Measurements from ENCODE around the gene CCDC40. TPM values are rescaled to one million over a fixed set of nuclear protein-coding genes. Genes with fewer than 3 reads are reported as not detected.
A peak's percentile ranks its signal among the peaks of the same experiment; 100 is the strongest.

Gene CCDC40
- total and polyA plus RNA-seq, 2 of the 13 experiments (the other 11 are each of a cell fraction or from before 2014, with no cell fraction given): 4.1 to 5.5 TPM

DNA sequence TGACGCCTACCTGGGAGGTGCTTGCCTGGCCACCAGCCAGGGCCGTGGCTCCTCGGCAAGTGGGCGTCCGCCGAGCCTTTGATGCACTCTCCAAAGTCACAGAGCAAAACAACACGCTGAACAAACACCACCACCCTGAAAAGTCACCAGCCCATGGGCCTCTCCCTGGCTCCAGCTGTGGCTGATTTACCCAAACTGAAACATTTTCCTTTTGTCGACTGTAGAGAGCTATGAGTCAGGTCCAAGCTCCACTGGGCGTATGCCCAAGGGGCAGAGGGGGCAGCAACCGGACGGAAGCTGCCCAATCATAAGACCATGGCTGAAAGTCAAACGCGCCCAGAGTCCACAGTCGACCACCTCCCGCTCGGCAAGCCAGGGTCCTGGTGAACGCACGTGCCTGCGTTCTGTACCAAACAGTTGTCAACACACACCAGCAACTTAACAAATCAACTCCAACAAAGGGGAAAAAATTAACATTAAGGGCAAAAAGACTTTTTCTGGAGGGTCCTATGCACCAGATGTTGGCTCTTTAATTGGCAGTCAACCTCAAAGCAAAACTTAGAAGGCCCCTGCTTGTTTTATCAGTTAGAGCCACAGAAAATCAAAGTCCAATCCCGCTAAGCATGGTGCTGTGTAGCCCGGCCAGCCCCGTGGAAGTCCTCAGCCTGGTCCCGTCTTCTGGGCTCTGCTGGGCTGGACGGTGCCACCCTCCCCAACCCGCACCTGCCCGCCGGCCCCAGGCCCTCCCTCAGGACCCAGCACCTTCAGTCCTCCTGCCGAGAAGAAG is 48.1 kb upstream of the CCDC40 start (continued):
- TF ChIP-seq, protein P1, sequence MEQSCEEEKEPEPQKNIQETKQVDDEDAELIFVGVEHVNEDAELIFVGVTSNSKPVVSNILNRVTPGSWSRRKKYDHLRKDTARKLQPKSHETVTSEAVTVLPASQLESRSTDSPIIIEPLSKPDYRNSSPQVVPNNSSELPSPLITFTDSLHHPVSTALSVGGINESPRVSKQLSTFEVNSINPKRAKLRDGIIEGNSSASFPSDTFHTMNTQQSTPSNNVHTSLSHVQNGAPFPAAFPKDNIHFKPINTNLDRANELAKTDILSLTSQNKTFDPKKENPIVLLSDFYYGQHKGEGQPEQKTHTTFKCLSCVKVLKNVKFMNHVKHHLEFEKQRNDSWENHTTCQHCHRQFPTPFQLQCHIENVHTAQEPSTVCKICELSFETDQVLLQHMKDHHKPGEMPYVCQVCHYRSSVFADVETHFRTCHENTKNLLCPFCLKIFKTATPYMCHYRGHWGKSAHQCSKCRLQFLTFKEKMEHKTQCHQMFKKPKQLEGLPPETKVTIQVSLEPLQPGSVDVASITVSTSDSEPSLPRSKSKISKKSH (CRISPR knock-in tag; IDR thresholded peaks at IDR 0.05; ENCODE audit: borderline replicate concordance): 0 out of 2 replicates have a peak, but pooled peaks have one; percentile 50
- TF ChIP-seq IKZF1 (IDR thresholded peaks at IDR 0.05) (no peak), ZNF180 (CRISPR knock-in tag; IDR thresholded peaks at IDR 0.05; ENCODE audit: borderline replicate concordance, low read depth) (no peak), NPAS2 (CRISPR knock-in tag; IDR thresholded peaks at IDR 0.05; ENCODE audit: borderline replicate concordance) (no peak), BRD4 (CRISPR knock-in tag; IDR thresholded peaks at IDR 0.05) (peak; percentile 96), POLR2AphosphoS5 (IDR thresholded peaks at IDR 0.05; ENCODE audit: low read depth, low read length) (peak; percentile 47; the same call in 1 of the 2 replicates), ETV5 (CRISPR knock-in tag; IDR thresholded peaks at IDR 0.05; ENCODE audit: borderline replicate concordance) (peak; percentile 98), CAMTA2 (CRISPR knock-in tag; IDR thresholded peaks at IDR 0.05; ENCODE audit: borderline replicate concordance) (0 out of 2 replicates have a peak, but pooled peaks have one; percentile 37), TAF15 (IDR thresholded peaks at IDR 0.05; ENCODE audit: low read depth, low read length, poor library complexity, severe bottlenecking) (no peak), RXRA (CRISPR knock-in tag; IDR thresholded peaks at IDR 0.05) (peak; percentile 91), ZKSCAN5 (CRISPR knock-in tag; IDR thresholded peaks at IDR 0.05) (no peak; the same call in 1 of the 2 replicates), MIXL1 (CRISPR knock-in tag; IDR thresholded peaks at IDR 0.05) (no peak; the same call in 1 of the 2 replicates), ONECUT2 (CRISPR knock-in tag; IDR thresholded peaks at IDR 0.05) (0 out of 2 replicates have a peak, but pooled peaks have one; percentile 35)
- TF ChIP-seq, protein P2, sequence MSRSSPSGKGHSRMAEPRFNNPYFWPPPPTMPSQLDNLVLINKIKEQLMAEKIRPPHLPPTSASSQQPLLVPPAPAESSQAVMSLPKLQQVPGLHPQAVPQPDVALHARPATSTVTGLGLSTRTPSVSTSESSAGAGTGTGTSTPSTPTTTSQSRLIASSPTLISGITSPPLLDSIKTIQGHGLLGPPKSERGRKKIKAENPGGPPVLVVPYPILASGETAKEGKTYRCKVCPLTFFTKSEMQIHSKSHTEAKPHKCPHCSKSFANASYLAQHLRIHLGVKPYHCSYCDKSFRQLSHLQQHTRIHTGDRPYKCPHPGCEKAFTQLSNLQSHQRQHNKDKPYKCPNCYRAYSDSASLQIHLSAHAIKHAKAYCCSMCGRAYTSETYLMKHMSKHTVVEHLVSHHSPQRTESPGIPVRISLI (CRISPR knock-in tag; IDR thresholded peaks at IDR 0.05; ENCODE audit: borderline replicate concordance): no peak; the same call in 1 of the 2 replicates
- TF ChIP-seq, protein P3, sequence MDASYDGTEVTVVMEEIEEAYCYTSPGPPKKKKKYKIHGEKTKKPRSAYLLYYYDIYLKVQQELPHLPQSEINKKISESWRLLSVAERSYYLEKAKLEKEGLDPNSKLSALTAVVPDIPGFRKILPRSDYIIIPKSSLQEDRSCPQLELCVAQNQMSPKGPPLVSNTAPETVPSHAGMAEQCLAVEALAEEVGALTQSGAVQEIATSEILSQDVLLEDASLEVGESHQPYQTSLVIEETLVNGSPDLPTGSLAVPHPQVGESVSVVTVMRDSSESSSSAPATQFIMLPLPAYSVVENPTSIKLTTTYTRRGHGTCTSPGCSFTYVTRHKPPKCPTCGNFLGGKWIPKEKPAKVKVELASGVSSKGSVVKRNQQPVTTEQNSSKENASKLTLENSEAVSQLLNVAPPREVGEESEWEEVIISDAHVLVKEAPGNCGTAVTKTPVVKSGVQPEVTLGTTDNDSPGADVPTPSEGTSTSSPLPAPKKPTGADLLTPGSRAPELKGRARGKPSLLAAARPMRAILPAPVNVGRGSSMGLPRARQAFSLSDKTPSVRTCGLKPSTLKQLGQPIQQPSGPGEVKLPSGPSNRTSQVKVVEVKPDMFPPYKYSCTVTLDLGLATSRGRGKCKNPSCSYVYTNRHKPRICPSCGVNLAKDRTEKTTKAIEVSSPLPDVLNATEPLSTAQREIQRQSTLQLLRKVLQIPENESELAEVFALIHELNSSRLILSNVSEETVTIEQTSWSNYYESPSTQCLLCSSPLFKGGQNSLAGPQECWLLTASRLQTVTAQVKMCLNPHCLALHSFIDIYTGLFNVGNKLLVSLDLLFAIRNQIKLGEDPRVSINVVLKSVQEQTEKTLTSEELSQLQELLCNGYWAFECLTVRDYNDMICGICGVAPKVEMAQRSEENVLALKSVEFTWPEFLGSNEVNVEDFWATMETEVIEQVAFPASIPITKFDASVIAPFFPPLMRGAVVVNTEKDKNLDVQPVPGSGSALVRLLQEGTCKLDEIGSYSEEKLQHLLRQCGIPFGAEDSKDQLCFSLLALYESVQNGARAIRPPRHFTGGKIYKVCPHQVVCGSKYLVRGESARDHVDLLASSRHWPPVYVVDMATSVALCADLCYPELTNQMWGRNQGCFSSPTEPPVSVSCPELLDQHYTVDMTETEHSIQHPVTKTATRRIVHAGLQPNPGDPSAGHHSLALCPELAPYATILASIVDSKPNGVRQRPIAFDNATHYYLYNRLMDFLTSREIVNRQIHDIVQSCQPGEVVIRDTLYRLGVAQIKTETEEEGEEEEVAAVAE (CRISPR knock-in tag; IDR thresholded peaks at IDR 0.05; ENCODE audit: borderline replicate concordance): peak; percentile 65; the same call in 1 of the 2 replicates
- TF ChIP-seq, protein P4, sequence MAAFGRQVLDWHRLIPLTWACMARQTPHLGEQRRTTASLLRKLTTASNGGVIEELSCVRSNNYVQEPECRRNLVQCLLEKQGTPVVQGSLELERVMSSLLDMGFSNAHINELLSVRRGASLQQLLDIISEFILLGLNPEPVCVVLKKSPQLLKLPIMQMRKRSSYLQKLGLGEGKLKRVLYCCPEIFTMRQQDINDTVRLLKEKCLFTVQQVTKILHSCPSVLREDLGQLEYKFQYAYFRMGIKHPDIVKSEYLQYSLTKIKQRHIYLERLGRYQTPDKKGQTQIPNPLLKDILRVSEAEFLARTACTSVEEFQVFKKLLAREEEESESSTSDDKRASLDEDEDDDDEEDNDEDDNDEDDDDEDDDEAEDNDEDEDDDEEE (CRISPR knock-in tag; IDR thresholded peaks at IDR 0.05): peak; percentile 24; the same call in 1 of the 2 replicates
- TF ChIP-seq, protein P5, sequence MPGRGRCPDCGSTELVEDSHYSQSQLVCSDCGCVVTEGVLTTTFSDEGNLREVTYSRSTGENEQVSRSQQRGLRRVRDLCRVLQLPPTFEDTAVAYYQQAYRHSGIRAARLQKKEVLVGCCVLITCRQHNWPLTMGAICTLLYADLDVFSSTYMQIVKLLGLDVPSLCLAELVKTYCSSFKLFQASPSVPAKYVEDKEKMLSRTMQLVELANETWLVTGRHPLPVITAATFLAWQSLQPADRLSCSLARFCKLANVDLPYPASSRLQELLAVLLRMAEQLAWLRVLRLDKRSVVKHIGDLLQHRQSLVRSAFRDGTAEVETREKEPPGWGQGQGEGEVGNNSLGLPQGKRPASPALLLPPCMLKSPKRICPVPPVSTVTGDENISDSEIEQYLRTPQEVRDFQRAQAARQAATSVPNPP (CRISPR knock-in tag; IDR thresholded peaks at IDR 0.05): peak; percentile 86; the same call in 1 of the 2 replicates
